Prostate gland (tissue), 2 donors: ENCODE measurements around the gene RAB11FIP2.

ENCODE experiments used
- POLR2A ChIP-seq: fragments of 450-650 bp; IDR thresholded peaks from one replicate; pipeline ENCODE4 v1.6.1; 2016; ENCODE audit warnings: antibody characterized with exemption, mild to moderate bottlenecking
- POLR2AphosphoS5 ChIP-seq: sonication (generic); formaldehyde crosslinking; IDR thresholded peaks from one replicate; pipeline ENCODE4 v1.6.1; 2017; ENCODE audit warnings: antibody characterized with exemption
- TF ChIP-seq, protein P1 (sequence below), 4 experiments: fragments of 200-600 bp in 2 of 4; fragments of 450-650 bp in 2 of 4; sonication (generic) in 2 of 4; IDR thresholded peaks; 1 replicate in 3 of 4; 2 replicates in 1 of 4; pipeline ENCODE4 v1.5.1; 2016 to 2019; ENCODE audit warnings: antibody characterized with exemption in 4 of 4, mild to moderate bottlenecking in 2 of 4, moderate library complexity in 2 of 4

DNA sequence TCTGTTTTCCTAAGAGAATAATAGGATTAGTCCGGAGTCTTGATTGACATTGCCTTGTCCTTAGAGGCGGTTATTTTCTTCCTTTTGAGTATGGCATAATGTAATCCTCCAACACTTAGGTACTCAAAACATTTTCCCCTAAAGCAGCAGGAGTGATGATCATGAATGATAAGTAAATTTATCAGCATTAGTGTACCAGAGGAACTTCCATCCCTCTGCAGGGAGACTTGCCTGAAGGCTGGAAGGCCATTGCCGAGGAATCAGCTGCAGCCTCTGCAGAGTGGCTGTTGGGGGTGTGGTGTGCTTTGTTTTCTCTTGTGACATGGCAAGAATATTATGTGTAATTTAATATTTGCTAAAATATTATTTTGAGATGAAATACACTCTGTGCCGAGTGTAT lies 56.8 kb downstream of the RAB11FIP2 start:
- TF ChIP-seq, protein P1, sequence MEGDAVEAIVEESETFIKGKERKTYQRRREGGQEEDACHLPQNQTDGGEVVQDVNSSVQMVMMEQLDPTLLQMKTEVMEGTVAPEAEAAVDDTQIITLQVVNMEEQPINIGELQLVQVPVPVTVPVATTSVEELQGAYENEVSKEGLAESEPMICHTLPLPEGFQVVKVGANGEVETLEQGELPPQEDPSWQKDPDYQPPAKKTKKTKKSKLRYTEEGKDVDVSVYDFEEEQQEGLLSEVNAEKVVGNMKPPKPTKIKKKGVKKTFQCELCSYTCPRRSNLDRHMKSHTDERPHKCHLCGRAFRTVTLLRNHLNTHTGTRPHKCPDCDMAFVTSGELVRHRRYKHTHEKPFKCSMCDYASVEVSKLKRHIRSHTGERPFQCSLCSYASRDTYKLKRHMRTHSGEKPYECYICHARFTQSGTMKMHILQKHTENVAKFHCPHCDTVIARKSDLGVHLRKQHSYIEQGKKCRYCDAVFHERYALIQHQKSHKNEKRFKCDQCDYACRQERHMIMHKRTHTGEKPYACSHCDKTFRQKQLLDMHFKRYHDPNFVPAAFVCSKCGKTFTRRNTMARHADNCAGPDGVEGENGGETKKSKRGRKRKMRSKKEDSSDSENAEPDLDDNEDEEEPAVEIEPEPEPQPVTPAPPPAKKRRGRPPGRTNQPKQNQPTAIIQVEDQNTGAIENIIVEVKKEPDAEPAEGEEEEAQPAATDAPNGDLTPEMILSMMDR (IDR thresholded peaks at IDR 0.05) = no peak
- no peak for TF ChIP-seq POLR2AphosphoS5
- no peak for TF ChIP-seq POLR2A
